CD4-positive, alpha-beta T cell (primary cell): ENCODE measurements around the gene MAP3K5. TPM values are rescaled to one million over a fixed set of nuclear protein-coding genes. Genes with fewer than 3 reads are reported as not detected.

Source experiments
- ATAC-seq: fragments of 200-7000 bp; cut with Tn5 transposase; one replicate; pipeline ENCODE4 v1.10.0; 2022; ENCODE audit warnings: mild to moderate bottlenecking; ENCODE audit not compliant: poor library complexity
- CTCF ChIA-PET: fragments of 350-600 bp; sonication (Branson Sonifier 250); formaldehyde crosslinking; loops from one replicate; lab custom pipeline; 2021; ENCODE audit warnings: antibody characterized with exemption, inconsistent platforms; lab: Charles Lee
- POLR2A ChIA-PET: fragments of 350-600 bp; sonication (Branson Sonifier 250); formaldehyde crosslinking; loops from one replicate; lab custom pipeline; 2021; ENCODE audit warnings: antibody characterized with exemption, inconsistent platforms; lab: Charles Lee
- DNase-seq, 14 experiments: peaks; one replicate each; pipeline ENCODE4 v3.0.0-alpha.2; 2013 to 2020; ENCODE audit warnings: mixed read lengths in 2 of 14
- H3K27ac ChIP-seq, 2 donors: one replicate each; pipeline versions ENCODE4 v1.5.1 to v1.7.0; 2013; ENCODE audit warnings: low read length in 2 of 2, low read depth in 1 of 2, mild to moderate bottlenecking in 1 of 2
- H3K27me3 ChIP-seq, 2 experiments: 1 replicate in 1 of 2; 2 replicates in 1 of 2; pipeline versions ENCODE4 v1.6.1 to v1.7.0; 2013; ENCODE audit warnings: low read length in 2 of 2, control low read depth in 1 of 2, mild to moderate bottlenecking in 1 of 2, moderate library complexity in 1 of 2; ENCODE audit not compliant: insufficient read depth in 2 of 2, control insufficient read depth in 1 of 2
- H3K36me3 ChIP-seq: one replicate; pipeline ENCODE4 v1.6.1; 2013; ENCODE audit warnings: low read length, control low read depth; ENCODE audit not compliant: insufficient read depth
- H3K4me1 ChIP-seq: one replicate; pipeline ENCODE4 v1.6.1; 2013; ENCODE audit warnings: low read length, control low read depth; ENCODE audit not compliant: insufficient read depth
- H3K4me3 ChIP-seq: one replicate; pipeline ENCODE4 v1.5.1; 2013; ENCODE audit warnings: mild to moderate bottlenecking, low read length, moderate library complexity
- H3K9me3 ChIP-seq, 2 experiments: 1 replicate in 1 of 2; 2 replicates in 1 of 2; pipeline versions ENCODE4 v1.6.1 to v1.7.0; 2013; ENCODE audit warnings: low read length in 2 of 2, mild to moderate bottlenecking in 2 of 2, control low read depth in 1 of 2, moderate library complexity in 1 of 2; ENCODE audit not compliant: control insufficient read depth in 1 of 2, insufficient read depth in 1 of 2
- H3K27ac Mint-ChIP-seq: one replicate; pipeline ENCODE4 v1.8.0; 2020; ENCODE audit warnings: mixed read lengths
- H3K27me3 Mint-ChIP-seq: one replicate; pipeline ENCODE4 v1.8.0; 2021; ENCODE audit warnings: mixed read lengths
- H3K36me3 Mint-ChIP-seq: one replicate; pipeline ENCODE4 v1.8.0; 2021; ENCODE audit warnings: low read depth, mixed read lengths
- H3K4me1 Mint-ChIP-seq: one replicate; pipeline ENCODE4 v1.8.0; 2021; ENCODE audit warnings: low read depth, mixed read lengths
- H3K4me3 Mint-ChIP-seq: one replicate; pipeline ENCODE4 v1.8.0; 2020; ENCODE audit warnings: mild to moderate bottlenecking, mixed read lengths
- H3K9me3 Mint-ChIP-seq: one replicate; pipeline ENCODE4 v1.8.0; 2020; ENCODE audit warnings: mixed read lengths
- intact Hi-C, 2 experiments: fragments of 100-400 bp; cut with DNase I in 1 of 2; cut with micrococcal nuclease in 1 of 2; formaldehyde crosslinking; loops; one replicate each; pipeline versions ENCODE4 v1.15.1 to v1.9.0; 2023 to 2025; cut with DNase I, micrococcal nuclease
- total RNA-seq, 174 experiments: library from RNA in 2 of 174; stranded (reverse) in 2 of 174; gene quantifications; one replicate each; pipeline ENCODE4 v1.2.3 and lab custom pipeline; 2021 to 2026
- TF ChIP-seq, protein P1 (sequence below): fragments of 200-600 bp; IDR thresholded peaks from one replicate; pipeline ENCODE4 v1.8.0; 2022; ENCODE audit warnings: antibody characterized with exemption, mild to moderate bottlenecking

Gene MAP3K5
- total RNA-seq, 2 experiments from 2014 or later, result 12.9 to 14.1 TPM

GRCh38 chr6:136567688-136568087, 224.6 kb downstream of the MAP3K5 start:
- H3K27me3 Mint-ChIP-seq, result no peaks in the 10 kb centered on the region
- no peaks in the 10 kb centered on the region for H3K4me1 ChIP-seq
- no peak overlapping the region for H3K4me3 Mint-ChIP-seq
- no peak overlapping the region for H3K27ac Mint-ChIP-seq
- H3K36me3 Mint-ChIP-seq, result peaks cover 65% of the 10 kb centered on the region
- H3K4me3 ChIP-seq, result no peak overlapping the region
- intact Hi-C loops, result no loop called here
- ChIA-PET CTCF (no interaction called here), POLR2A (no interaction called here)
- DNase-seq, result no peak
- ATAC-seq, result no peak
- H3K9me3 ChIP-seq, result peaks cover 4 to 11% of the 10 kb centered on the region in 2 experiments
- no peaks in the 10 kb centered on the region for H3K27me3 ChIP-seq
- H3K27ac ChIP-seq, result no peak overlapping the region
- TF ChIP-seq, protein P1, sequence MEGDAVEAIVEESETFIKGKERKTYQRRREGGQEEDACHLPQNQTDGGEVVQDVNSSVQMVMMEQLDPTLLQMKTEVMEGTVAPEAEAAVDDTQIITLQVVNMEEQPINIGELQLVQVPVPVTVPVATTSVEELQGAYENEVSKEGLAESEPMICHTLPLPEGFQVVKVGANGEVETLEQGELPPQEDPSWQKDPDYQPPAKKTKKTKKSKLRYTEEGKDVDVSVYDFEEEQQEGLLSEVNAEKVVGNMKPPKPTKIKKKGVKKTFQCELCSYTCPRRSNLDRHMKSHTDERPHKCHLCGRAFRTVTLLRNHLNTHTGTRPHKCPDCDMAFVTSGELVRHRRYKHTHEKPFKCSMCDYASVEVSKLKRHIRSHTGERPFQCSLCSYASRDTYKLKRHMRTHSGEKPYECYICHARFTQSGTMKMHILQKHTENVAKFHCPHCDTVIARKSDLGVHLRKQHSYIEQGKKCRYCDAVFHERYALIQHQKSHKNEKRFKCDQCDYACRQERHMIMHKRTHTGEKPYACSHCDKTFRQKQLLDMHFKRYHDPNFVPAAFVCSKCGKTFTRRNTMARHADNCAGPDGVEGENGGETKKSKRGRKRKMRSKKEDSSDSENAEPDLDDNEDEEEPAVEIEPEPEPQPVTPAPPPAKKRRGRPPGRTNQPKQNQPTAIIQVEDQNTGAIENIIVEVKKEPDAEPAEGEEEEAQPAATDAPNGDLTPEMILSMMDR, result no peak
- H3K4me1 Mint-ChIP-seq, result peaks cover 15% of the 10 kb centered on the region
- peaks cover 46% of the 10 kb centered on the region for H3K36me3 ChIP-seq
- peaks cover 5% of the 10 kb centered on the region for H3K9me3 Mint-ChIP-seq

DNA sequence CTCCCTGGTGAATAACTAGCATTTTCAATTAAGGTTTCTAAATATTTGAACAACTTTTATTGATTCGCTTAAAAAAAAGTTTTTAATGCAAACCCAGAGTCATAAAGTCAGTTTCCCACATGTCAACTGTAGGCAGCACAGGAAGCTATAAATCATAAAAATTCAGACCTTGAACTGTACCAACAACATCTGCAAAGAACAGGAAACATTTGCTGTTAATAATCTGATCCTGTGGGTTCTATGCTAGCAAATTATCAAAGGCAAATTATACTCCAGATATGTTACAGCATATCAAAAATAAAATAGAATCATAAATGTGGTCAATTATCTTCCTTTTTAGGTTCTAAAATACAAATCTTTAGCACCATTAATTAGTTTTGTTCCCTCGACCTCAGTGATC, 225.4 kb downstream of the MAP3K5 start:
- CTCF ChIA-PET, result interaction anchor here (1.1 kb wide), 1 partner anchor 16 kb away, joined by 6 read pairs; the partner anchor contains the start of gene MAP7
- POLR2A ChIA-PET, result no interaction called here

DNA sequence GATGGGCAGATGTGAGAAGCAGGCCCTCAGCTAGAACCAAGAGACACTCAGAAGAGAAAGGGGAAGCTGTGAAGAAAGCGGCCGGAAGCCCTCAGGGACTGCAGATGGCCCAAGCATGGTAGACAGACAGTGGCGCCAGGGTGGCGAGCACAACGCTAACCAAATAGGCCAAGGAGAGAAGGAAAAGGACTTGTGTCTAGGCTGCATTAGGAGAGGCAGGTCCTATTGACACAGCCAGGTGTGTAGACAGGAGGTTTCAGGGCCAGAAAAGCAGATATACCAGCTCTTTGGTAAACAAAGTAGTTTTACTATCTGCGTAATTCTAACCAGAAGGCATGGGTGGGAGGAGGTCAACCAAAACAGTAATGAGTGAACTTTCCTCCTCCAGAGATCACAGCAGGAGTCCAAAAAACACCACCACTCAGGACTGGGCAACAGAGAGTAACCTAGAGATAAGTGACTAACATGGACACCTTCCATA, 226.2 kb downstream of the MAP3K5 start:
- no peaks in the 10 kb centered on the region for H3K9me3 Mint-ChIP-seq
- no peak for ATAC-seq
- Histone ChIP-seq H3K27me3 (no peaks in the 10 kb centered on the region), H3K9me3 (peaks cover 0 to 2% of the 10 kb centered on the region in 2 experiments), H3K4me3 (no peak overlapping the region), H3K36me3 (peaks cover 53% of the 10 kb centered on the region), H3K27ac (no peak overlapping the region), H3K4me1 (no peaks in the 10 kb centered on the region)
- H3K4me3 Mint-ChIP-seq, result no peak overlapping the region
- peaks cover 66% of the 10 kb centered on the region for H3K36me3 Mint-ChIP-seq
- CTCF ChIA-PET, result interaction anchor here (0.9 to 1.1 kb wide), 2 partner anchors 13 to 15 kb away, joined by 3 to 6 read pairs; partner anchors contain the start of gene MAP7
- POLR2A ChIA-PET, result no interaction called here
- H3K27ac Mint-ChIP-seq, result no peak overlapping the region
- DNase-seq, result no peak
- TF ChIP-seq, protein P1, result no peak
- intact Hi-C loops, result no loop called here
- H3K27me3 Mint-ChIP-seq, result no peaks in the 10 kb centered on the region
- peaks cover 15% of the 10 kb centered on the region for H3K4me1 Mint-ChIP-seq

More for the DNA sequence above, 225.4 kb downstream of the MAP3K5 start:
- H3K27ac Mint-ChIP-seq, result no peak overlapping the region
- DNase-seq, result no peak
- peaks cover 5% of the 10 kb centered on the region for H3K9me3 Mint-ChIP-seq
- peaks cover 15% of the 10 kb centered on the region for H3K4me1 Mint-ChIP-seq
- TF ChIP-seq, protein P1, result no peak
- no peak overlapping the region for H3K4me3 Mint-ChIP-seq
- no peaks in the 10 kb centered on the region for H3K27me3 Mint-ChIP-seq
- Histone ChIP-seq H3K4me3 (no peak overlapping the region), H3K36me3 (peaks cover 54% of the 10 kb centered on the region), H3K4me1 (no peaks in the 10 kb centered on the region), H3K9me3 (peaks cover 0 to 10% of the 10 kb centered on the region in 2 experiments), H3K27me3 (no peaks in the 10 kb centered on the region), H3K27ac (no peak overlapping the region)
- intact Hi-C loops, result no loop called here
- H3K36me3 Mint-ChIP-seq, result peaks cover 66% of the 10 kb centered on the region
- ATAC-seq, result no peak
